RPMI7951 (cell line): ENCODE measurements around the gene PNO1. TPM values are rescaled to one million over a fixed set of nuclear protein-coding genes. Genes with fewer than 3 reads are reported as not detected.

Experiments
- DNase-seq: peaks from one replicate; pipeline ENCODE4 v3.0.0-alpha.2; 2012; ENCODE audit warnings: low read depth
- total RNA-seq: library from RNA; depleted of rRNA; stranded (reverse); fragments of >200 nt; shearing (Covaris generic); gene quantifications from 2 replicates; pipeline ENCODE4 v1.2.3, GENCODE V29; 2014; rRNA removed

The PNO1 gene
- total RNA-seq, 1 experiment from 2014 or later: 19.3 TPM

GRCh38 chr2:68193787-68194372 lies 36.2 kb downstream of the PNO1 start:
- peak; percentile 64 for DNase-seq

GRCh38 chr2:68195096-68195495 lies 37.4 kb downstream of the PNO1 start:
- no peak for DNase-seq

- DNase-seq: no peak
These were observed 38.5 kb downstream of the PNO1 start for GRCh38 chr2:68196120-68196716.

- no peak for DNase-seq
These were observed 42.6 kb downstream of the PNO1 start for GRCh38 chr2:68200157-68200787.

GRCh38 chr2:68203587-68203986 lies 45.9 kb downstream of the PNO1 start:
- no peak for DNase-seq

- DNase-seq: no peak
These were observed 49.1 kb downstream of the PNO1 start for GRCh38 chr2:68206793-68207192.

GRCh38 chr2:68214381-68214780 lies 56.7 kb downstream of the PNO1 start:
- no peak for DNase-seq

GRCh38 chr2:68216454-68217310 lies 59.0 kb downstream of the PNO1 start:
- DNase-seq: no peak

GRCh38 chr2:68217729-68218128 lies 60.0 kb downstream of the PNO1 start:
- no peak for DNase-seq

GRCh38 chr2:68218343-68218901 lies 60.7 kb downstream of the PNO1 start:
- DNase-seq: no peak

- DNase-seq: no peak
These were observed 64.6 kb downstream of the PNO1 start for GRCh38 chr2:68222287-68222686.

- DNase-seq: no peak
These were observed 65.7 kb downstream of the PNO1 start for GRCh38 chr2:68223419-68223818.

GRCh38 chr2:68225119-68225632 lies 67.5 kb downstream of the PNO1 start:
- DNase-seq: peak; percentile 55

Other genes with a start within 250 kb of the PNO1 start
- 106 and 122 TPM in 2 replicates for gene C1D, start 94.9 kb upstream of the PNO1 start, total RNA-seq
- gene PPP3R1, start 94.6 kb downstream of the PNO1 start, total RNA-seq: 24.0 and 25.6 TPM in 2 replicates
- 50.5 and 53.9 TPM in 2 replicates for gene CNRIP1, start 162.1 kb downstream of the PNO1 start, total RNA-seq
- not detected in 2 replicates for gene PLEK, start 207.4 kb downstream of the PNO1 start, total RNA-seq